KBM-7 (cell line): ENCODE data around the gene KLHL30.
"Not testable (repeated sequence)": the region's sequence is repeated elsewhere in the genome, so short reads cannot be mapped to it uniquely, and the experiment has no call there.

Experiments used
- DNase-seq: peaks from one replicate; pipeline ENCODE4 v3.0.0-alpha.2; 2015
- in situ Hi-C: fragments of 300-500 bp; cut with MboI; formaldehyde crosslinking; loops from 2 replicates; pipeline ENCODE4 v1.14.3; 2020; ENCODE audit warnings: low sequenced_read_pairs, low pct_unique_long_range_greater_than_20kb, mixed read lengths

The KLHL30 gene

DNA sequence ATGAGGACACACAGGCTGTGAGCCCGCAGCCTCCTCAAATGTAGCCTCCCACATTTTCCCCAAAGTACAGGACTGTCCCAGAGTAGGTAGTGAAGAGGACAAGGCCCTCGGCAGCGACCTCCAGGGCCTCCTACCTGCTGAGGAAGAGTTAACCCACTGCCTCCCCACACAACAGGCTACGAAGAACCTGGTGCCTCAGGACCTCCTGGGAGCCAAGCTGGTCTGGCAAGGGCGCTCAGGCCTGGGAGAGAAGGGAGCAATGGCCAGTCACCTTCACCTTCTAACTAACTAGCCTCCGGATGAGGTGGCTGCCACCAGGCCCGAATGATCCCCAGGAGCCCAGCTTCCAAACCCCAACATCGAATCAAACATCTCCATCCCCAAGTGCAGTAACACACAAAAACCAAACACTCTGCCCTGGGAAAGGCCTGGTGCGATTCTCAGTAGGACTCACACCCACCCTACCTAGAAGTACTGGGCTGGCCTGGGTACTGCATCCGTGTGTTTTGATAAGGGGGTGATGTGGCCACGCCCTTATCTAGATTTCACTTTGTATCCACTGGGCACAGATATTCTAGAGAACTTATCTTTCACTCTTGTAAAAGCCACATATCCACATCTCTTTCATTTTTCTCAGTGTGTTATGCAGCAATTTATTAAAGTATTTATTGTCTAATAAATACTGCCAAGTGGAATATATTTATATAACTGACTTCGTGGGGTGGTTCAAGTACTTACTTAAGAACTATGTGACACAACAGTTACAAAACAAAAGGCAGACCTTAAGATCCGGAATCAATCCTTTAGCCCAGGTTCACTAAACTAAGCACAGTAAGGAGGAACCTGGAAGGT lies 30.0 kb downstream of the KLHL30 start:
- in situ Hi-C loops: no loop called here
- DNase-seq: no peak

DNA sequence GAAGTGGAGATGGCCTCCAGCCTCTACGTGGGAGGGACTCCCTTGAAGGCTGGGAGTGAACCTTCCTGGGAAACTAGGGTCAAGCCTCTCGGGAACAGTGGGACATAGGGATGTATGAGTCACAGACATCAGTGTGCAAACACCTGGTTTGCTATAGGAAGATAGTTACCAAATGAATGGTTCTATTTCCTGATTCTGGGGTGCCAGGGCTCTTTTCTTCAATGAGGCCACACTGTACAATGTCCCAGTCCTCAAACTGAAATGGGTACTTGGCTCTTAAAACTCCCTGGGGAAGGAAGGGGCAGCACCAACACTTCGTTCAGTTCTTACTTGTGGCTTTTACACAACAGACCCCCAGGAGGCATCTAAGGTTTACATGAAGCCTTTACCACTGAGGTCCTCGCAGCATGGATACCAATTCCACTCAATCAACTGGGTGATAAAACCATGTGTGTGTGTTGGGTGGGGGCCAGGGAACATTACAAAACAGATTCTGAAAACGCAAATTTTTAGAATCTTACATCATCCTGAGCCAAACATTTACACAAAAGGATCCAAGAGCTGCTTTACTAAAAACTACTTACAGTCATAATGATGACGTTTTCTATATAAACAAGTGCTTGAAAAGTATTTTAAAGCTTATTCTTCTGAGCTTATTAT lies 30.7 kb downstream of the KLHL30 start:
- no peak for DNase-seq
- in situ Hi-C loops: no loop called here

DNA sequence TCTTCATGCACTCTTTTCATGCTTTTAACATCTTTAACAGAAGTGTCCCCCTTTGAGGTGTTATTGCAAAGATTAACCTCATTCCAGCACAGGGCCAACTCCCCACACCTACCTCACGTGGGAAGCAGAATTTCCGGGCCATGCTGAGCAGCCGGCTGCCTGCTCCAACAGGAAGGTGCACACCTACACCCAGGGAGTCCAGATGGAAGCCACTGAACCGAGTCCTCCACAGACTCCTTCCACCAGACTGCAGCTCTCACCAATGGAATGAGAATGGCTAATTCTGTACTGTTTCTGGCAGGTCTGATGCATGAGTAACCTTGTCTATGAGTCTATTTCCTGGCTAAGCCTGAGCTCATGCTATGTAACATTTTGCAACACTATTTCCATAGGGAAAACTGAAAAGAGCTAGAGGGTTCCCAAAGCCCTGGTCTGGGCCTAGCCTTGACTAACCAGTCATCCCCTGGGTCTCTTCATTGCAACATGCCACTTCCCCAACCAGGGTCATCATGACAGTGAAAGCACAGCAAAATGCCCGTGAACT lies 31.3 kb downstream of the KLHL30 start:
- no peak for DNase-seq
- in situ Hi-C loops: no loop called here

DNA sequence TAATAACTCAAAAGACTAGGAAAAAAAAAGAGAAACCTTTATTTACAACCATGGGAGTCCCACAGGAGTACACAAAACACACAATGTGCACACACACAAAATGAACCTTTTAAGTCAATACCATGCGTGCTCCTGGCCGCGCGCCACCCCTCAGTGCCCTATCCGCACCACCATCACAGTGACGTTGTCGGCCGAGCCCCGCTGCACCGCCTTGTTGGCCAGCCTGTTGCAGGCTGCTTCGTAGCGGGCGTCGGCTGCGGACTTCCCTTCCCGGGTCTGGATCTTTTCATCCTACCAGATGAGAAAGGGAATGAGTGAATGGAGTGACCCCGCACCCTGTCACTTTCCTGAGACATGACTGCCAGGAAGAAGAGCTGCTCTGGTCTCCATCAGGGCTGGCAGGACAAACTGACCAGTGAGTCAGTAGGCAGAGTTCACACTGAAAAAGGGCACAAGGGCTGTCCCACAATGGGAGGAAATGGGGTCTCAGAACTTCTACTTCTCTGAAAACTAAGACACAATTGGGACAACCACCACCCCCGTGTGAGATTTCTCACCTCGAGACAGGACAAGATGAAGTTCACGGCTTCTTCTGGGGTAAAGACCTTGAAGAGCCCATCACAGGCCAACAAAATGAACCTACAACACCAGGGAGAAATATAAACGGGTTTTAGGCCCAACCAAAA lies 32.1 kb downstream of the KLHL30 start:
- in situ Hi-C loops: no loop called here
- DNase-seq: no peak

DNA sequence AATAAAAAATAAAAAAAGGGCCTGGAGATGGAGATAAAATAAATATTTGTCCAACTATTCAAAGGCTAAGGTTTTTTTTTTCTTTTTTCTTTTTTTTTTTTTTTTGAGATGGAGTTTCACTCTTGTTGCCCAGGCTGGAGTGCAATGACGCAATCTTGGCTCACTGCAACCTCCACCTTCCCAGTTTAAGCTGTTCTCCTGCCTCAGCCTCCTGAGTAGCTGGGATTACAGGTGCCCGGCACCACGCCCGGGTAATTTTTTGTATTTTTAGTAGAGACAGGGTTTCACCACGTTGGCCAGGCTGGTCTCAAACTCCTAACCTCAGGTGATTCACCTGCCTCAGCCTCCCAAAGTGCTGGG lies 32.6 kb downstream of the KLHL30 start:
- in situ Hi-C loops, DNase-seq: not testable (repeated sequence)

DNA sequence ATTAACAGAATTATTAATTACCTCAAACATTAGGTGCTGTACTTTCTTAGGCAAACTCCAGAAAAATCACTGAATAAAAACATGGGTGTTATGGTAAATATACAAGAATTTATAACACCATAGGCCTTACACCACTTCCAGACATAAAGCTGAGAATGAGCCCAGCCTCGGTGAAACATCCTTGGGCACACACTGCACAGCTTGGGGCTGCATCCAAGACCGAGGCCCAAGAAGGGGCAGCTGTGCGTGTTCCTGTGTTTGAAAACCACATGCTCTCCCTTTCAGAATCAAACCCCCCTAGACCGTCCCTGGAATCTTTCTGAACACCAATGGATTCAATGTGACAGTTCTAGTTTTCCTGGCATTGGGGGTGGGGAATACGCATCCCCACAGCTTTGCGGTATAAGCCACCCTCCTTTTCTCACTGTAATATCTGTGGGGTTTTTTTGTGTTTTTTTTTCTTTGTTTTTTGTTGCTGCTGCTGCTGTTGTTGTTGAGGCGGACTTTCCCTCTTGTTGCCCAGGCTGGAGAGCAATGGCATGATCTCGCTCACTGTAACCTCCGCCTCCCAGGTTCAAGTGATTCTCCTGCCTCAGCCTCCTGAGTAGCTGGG lies 33.2 kb downstream of the KLHL30 start:
- no peak for DNase-seq
- in situ Hi-C loops: no loop called here

DNA sequence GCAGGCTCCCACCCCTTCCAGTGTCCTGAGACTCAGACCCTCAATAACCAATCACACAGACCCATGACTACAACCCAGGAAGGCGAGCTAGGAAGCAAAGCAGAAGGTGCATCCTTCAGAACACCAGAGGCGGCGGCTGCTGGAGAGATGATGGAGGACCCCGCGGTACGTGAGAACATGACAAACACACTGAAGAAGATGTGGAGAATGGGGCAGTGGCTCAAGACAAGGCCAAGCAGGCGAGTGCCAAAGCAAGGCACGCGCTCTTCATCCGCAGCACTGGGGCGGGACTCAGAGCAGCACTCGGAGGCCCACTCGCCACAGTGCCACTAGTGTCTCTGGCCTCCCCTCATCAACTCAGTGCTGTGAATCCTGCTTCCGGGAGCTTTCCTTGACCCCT lies 34.0 kb downstream of the KLHL30 start:
- DNase-seq: no peak
- in situ Hi-C loops: no loop called here

DNA sequence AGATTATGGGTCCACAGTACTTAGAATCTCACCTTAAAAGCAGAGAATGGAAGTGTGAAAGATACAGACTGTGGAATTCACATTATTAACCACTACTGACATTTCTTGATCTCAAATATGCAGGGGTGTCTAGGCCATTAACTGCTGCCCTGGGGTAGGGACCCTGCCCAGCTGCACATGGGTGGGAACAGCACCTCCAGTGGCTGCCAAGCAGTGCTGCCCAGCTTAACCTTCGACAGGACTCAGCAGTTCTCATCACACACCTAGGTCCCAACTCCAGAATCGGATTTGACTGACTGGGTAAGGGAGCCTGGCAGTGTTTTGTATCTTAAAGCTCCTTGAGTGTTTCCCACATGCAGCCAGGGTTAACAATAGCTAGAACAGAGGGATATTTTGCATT lies 35.2 kb downstream of the KLHL30 start:
- in situ Hi-C loops: no loop called here
- no peak for DNase-seq

DNA sequence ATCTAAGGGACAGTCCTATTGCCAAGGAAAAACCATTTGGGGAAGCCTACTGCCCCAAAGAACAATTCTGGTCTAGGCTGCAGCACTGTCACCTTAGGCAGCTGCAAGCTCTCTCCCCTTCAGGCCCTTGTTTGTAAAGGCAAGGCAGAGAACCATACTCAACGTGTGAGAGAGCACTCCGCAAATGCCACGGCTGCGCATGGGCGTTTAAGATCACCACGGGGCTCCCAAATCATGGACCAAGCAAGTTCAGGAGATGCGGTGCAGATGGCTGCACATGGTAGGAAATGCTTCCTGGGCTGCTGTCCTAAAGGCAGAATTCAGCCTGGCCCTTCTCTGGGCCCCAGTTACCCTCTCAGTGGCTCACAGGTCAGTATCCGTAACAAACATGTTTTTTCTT lies 35.8 kb downstream of the KLHL30 start:
- in situ Hi-C loops: no loop called here
- no peak for DNase-seq

DNA sequence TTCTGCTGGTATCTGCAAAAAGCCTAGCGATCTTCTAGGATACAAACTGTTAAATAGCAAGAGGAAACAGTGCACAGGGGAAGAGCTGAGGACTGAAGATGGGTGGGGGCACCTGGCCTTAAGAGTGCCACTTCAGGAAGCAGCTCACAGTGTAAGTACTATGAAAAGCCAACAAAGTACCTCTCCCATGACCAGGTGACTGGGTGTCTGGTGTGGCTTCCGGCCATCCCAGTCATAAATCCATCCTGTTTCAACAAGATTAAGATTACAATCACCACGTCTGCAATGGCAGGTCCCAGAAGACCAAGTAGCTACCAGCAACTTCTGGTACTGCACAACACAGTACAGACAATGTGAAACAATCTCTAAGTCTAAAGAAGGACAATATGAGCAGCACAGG lies 36.2 kb downstream of the KLHL30 start:
- in situ Hi-C loops: no loop called here
- no peak for DNase-seq

DNA sequence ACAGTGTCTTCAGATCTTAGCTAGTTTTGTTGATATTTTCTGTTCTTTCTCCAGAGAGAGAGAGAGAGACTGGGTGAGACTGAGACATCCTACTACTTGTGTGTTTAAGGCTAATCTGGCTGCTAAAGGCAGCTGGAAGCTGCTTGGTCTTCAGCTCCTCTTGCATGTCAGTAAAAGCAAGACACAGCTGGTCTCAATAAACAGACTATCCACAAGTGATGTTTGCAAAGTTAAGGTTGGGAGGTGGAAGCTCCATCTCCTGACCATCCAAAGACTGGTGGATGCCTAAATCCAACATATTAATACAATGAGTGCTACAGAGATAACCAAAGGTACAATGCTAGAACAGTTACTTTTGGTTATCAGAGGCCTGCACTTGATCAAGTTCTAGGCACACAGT lies 38.1 kb downstream of the KLHL30 start:
- in situ Hi-C loops: no loop called here
- DNase-seq: no peak

DNA sequence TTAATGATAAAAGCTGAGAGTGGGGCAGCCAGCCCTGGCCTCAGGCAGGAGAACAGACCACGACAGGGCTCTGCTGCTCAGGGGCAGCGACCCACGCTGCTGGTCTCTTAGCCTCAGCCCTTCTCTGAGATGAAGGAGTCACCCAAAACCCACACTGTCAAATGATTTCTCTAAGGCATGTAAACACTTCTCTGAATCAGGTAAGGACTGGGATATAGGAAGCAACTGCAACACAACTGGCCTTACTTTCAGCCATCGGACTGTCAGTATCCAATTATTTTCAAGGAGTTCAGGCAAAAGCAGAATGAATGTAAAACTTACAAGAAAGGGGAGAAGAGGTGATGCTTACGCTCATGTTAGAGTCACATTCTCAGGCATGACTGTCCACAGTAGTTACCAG lies 42.1 kb downstream of the KLHL30 start:
- in situ Hi-C loops: no loop called here
- no peak for DNase-seq

DNA sequence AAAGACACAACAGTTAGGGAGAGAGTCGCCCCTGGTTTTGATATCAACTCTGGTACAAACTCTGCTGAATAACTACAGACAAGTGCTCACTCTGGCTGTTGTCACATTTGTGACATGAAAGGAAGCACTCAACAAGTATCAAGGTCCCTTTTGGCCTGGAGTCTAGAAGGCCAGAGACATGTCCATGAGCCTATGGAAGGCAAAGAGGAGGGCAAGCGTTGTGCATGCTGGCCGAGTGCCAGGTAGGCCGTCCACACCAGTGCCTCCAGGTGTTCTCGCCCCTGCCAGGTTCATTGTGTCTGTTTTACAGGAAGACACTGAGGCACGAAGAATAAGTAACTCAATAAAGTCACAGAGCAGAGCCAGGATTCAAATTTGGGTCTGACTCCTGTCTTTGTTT lies 43.9 kb downstream of the KLHL30 start:
- in situ Hi-C loops: no loop called here
- DNase-seq: no peak

DNA sequence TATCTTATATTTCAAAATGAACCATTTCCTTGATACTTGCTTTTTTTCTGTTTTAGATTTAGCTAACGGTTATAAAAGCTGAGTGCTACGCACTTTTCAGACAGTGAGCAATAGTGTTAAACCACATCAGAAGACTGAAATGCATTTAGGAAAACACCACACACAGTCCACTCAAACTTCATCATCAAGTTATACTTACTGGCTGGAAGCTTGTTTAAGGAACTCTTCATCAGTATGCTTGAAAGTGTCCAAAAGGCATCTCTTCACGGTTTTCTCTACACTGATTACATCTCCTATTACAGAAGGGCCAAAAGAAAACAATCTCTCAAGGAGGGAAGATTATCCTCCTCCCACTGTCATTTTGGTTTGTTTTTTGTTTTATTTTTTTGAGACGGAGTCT lies 45.4 kb downstream of the KLHL30 start:
- no peak for DNase-seq
- in situ Hi-C loops: no loop called here

DNA sequence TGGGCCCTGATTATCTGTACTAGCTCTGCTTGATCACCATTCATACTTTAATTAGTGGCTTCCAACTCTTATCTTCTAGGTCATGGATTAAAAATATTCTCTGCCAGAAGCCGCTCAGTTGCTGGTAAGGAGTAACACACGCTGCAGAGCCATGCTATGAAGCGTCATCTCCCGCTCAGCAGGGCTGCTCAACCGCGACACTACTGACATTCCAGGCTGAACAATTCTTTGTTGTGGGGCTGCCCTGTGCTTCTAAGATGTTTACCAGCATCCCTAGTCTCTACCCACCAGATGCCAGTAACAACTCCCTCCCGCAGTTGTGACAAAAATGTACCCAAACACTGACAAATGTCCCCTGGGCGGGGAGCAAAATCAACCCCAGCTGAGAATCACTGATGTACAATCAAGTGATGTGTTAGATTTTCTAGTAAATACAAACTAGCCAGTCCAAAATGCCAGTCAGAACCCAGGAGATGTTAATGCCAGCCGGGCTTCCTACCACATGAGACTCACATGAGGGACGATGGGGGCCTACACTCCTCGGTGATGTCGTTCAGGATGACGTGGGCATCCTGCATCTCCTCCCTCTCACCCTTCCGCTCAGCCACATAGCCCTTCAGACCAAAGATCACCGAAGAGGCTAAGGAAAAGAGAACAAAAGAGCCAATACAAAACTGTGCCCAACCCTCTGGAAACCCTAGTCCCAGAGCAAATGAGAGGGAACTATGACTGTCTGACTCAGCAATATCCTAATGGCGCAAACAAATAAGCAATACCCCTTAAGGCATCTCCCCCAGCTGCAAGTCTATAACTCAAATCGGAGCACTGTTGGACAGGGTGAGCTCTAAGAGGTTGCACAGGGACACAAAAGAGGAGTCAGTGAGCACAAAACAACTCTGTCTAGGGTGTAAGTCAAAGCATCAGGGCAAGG lies 49.4 kb downstream of the KLHL30 start:
- in situ Hi-C loops: no loop called here

DNA sequence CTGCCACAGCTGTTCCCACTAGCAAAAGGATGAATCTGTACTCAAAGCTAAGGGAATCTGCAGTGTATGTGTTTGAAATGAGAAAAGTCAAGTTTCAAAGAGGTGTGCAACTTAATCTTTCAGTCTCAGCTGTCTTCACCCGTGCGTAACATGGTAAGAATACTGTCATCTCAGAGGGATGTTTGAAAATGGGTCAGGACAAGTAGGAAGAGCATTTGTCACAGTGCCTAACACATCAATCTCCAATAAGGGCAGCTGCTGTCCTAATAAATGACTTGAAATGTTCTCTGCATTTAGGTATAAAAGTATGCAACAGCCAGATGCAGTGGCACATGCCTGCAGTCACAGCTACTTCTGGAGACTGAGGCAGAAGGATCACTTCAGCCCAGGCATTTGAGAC lies 52.0 kb downstream of the KLHL30 start:
- no peak for DNase-seq
- in situ Hi-C loops: no loop called here

More for the DNA sequence above, 49.4 kb downstream of the KLHL30 start:
- no peak for DNase-seq
